ENCODE results near the gene GPR84.

GPR84 gene

DNA sequence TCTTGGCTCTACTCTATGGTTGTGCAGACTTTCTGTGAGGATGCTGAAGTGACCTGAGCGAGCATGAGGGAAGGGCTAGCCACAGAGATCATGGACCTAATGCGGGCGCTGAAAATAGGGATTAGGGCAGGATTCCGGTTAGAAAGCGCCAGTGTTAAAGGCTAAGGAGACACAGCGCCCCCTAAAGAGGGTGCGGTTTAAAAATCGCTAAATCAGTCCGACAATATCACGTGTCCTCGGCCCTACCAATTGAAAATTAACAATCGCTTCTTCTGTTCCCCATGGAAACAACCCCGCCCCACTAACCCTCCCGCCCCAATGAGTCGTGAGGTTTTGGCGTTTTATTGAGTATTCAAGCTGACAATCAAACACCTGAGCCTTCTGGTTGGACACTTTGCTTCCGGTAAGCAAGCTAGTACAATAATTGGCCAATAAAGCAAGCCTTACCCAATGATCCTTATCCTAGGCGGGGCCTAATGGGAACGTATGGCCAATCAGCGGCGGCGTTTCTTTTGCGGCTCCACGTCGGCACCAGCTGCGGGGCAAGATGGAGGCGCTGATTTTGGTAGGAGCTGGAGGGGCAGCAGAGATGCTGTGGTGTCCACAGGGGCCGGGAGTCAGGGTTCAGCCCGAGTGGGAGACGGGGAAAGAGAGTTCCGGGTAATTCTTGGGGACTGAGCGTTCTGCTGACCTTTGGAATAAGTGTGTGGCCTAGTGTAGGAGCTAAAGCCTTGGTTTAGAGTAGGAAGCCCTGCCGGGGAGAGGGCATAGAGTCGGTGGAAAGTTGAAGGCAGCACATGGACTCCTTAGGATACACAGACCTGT is 39.5 kb downstream of the GPR84 start, which contains the start of gene COPZ1:
Gene COPZ1 (plus strand): TSS at position 515 of the 825 bp plus-strand sequence. CDS start 33 bp downstream, at position 548.
- TF ChIP-seq, protein P1, sequence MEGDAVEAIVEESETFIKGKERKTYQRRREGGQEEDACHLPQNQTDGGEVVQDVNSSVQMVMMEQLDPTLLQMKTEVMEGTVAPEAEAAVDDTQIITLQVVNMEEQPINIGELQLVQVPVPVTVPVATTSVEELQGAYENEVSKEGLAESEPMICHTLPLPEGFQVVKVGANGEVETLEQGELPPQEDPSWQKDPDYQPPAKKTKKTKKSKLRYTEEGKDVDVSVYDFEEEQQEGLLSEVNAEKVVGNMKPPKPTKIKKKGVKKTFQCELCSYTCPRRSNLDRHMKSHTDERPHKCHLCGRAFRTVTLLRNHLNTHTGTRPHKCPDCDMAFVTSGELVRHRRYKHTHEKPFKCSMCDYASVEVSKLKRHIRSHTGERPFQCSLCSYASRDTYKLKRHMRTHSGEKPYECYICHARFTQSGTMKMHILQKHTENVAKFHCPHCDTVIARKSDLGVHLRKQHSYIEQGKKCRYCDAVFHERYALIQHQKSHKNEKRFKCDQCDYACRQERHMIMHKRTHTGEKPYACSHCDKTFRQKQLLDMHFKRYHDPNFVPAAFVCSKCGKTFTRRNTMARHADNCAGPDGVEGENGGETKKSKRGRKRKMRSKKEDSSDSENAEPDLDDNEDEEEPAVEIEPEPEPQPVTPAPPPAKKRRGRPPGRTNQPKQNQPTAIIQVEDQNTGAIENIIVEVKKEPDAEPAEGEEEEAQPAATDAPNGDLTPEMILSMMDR (IDR thresholded peaks at IDR 0.05; ENCODE audit: low read length, missing control alignments), result peak; percentile 74
- H3K4me3 ChIP-seq (replicated peaks; ENCODE audit: low read depth, low read length), result peak within 1 kb of the TSS; percentile 84
- DNase-seq (ENCODE audit: low read depth), result peak; percentile 100

DNA sequence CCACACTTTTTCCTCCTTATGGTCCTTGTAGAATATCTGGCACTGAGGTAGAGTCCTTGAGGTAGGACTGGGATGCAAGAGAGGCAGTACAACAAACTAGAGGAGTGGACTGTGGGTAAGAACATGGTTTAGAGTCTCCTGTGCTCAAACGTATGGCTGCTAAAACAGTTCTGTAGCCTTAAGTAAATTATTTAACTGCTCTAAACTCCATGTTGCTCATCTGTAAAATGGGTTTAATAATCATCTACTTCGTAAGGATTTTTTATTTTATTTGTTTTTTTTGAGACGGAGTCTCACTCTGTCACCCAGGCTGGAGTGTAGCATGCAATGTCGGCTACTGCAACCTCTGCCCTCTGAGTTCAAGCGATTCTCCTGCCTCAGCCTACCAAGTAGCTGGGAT is 42.9 kb downstream of the GPR84 start:
- no peak for DNase-seq (ENCODE audit: low read depth)
- TF ChIP-seq, protein P1 (IDR thresholded peaks at IDR 0.05; ENCODE audit: low read length, missing control alignments), result no peak
- H3K4me3 ChIP-seq (replicated peaks; ENCODE audit: low read depth, low read length), result no peak overlapping the region

All from fibroblast of pulmonary artery (primary cell).